ENCODE results near the gene GPR160.

DNA sequence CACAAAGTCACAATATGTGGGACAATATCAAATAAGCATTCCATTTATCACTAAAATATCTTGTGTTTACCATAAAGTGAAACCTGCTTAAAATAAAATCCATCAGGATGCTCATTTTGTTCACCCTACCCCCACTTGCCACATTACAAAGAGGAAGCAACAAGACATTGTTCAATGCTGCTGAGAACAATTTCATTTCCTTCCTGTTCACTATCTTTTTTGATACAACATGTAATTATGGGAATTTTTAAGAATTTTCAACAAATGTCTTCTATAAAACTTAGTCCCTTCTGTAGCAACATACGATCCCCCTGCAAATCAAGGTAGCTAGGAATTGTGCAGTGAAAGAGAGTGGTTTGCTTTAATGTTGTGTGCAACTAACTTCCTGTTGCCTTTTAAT, 34.9 kb upstream of the GPR160 start:
- TF ChIP-seq, protein P1, sequence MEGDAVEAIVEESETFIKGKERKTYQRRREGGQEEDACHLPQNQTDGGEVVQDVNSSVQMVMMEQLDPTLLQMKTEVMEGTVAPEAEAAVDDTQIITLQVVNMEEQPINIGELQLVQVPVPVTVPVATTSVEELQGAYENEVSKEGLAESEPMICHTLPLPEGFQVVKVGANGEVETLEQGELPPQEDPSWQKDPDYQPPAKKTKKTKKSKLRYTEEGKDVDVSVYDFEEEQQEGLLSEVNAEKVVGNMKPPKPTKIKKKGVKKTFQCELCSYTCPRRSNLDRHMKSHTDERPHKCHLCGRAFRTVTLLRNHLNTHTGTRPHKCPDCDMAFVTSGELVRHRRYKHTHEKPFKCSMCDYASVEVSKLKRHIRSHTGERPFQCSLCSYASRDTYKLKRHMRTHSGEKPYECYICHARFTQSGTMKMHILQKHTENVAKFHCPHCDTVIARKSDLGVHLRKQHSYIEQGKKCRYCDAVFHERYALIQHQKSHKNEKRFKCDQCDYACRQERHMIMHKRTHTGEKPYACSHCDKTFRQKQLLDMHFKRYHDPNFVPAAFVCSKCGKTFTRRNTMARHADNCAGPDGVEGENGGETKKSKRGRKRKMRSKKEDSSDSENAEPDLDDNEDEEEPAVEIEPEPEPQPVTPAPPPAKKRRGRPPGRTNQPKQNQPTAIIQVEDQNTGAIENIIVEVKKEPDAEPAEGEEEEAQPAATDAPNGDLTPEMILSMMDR (IDR thresholded peaks at IDR 0.05; ENCODE audit: poor library complexity) = no peak
- TF ChIP-seq EZH2phosphoT487 (IDR thresholded peaks at IDR 0.05; ENCODE audit: low read depth, severe bottlenecking, unreplicated experiment) (no peak), EZH2 (IDR thresholded peaks at IDR 0.05; ENCODE audit: borderline replicate concordance) (no peak)
